ENCODE data around the gene KRT14. TPM values are rescaled to one million over a fixed set of nuclear protein-coding genes. Genes with fewer than 3 reads are reported as not detected.
"Not testable (repeated sequence)": the region's sequence is repeated elsewhere in the genome, so short reads cannot be mapped to it uniquely, and the experiment has no call there.

Gene KRT14
- total RNA-seq, 4 donors from 2014 or later = 2.9 TPM; not detected in 3

GRCh38 chr17:41544935-41545334, 41.8 kb downstream of the KRT14 start:
- Histone ChIP-seq H3K36me3 (no peaks in the 10 kb centered on the region), H3K27me3 (no peaks in the 10 kb centered on the region), H3K4me3 (no peak overlapping the region), H3K4me1 (peaks cover 17 to 24% (median 20%) of the 10 kb centered on the region in 4 donors), H3K9me3 (peaks cover 0 to 9% (median 3%) of the 10 kb centered on the region in 4 donors), H3K27ac (replicated peaks in 1 of 4) (no peak overlapping the region)
- DNase-seq (ENCODE audit: extremely low spot score) = no peak
- WGBS = 100% methylated on average over 5 of the region's 5 CpGs
- TF ChIP-seq CTCF (IDR thresholded peaks at IDR 0.05) (no peak), POLR2A (IDR thresholded peaks at IDR 0.05; ENCODE audit: low read depth) (no peak), POLR2AphosphoS5 (IDR thresholded peaks at IDR 0.05) (no peak), EP300 (IDR thresholded peaks at IDR 0.05) (no peak)
- intact Hi-C loops (cut with DNase I) = loop anchor here (5.0 kb wide), 2 partner anchors 117 to 688 kb away; no protein-coding TSS in a partner anchor

- Histone ChIP-seq H3K4me3 (no peak overlapping the region), H3K36me3 (no peaks in the 10 kb centered on the region), H3K27ac (replicated peaks in 1 of 4) (no peak overlapping the region), H3K4me1 (peaks cover 17 to 20% (median 19%) of the 10 kb centered on the region in 4 donors), H3K9me3 (peaks cover 0 to 9% (median 3%) of the 10 kb centered on the region in 4 donors), H3K27me3 (no peaks in the 10 kb centered on the region)
- WGBS = 58% methylated on average over 5 of the region's 5 CpGs
- intact Hi-C loops (cut with DNase I) = no loop called here
- DNase-seq (ENCODE audit: extremely low spot score) = no peak
- no peak for TF ChIP-seq EP300 (IDR thresholded peaks at IDR 0.05)
- TF ChIP-seq POLR2AphosphoS5 (IDR thresholded peaks at IDR 0.05) = no peak
- TF ChIP-seq CTCF (IDR thresholded peaks at IDR 0.05) = no peak
- no peak for TF ChIP-seq POLR2A (IDR thresholded peaks at IDR 0.05; ENCODE audit: low read depth)
These were observed 42.2 kb downstream of the KRT14 start for GRCh38 chr17:41544491-41544892.

GRCh38 chr17:41542786-41543185, 43.9 kb downstream of the KRT14 start:
- DNase-seq (ENCODE audit: extremely low spot score); intact Hi-C loops (cut with DNase I): not testable (repeated sequence)
- WGBS = 90% methylated on average over 10 of the region's 10 CpGs

GRCh38 chr17:41542357-41542756, 44.3 kb downstream of the KRT14 start:
- TF ChIP-seq POLR2AphosphoS5 (IDR thresholded peaks at IDR 0.05) (no peak), EP300 (IDR thresholded peaks at IDR 0.05) (no peak), POLR2A (IDR thresholded peaks at IDR 0.05; ENCODE audit: low read depth) (no peak), CTCF (IDR thresholded peaks at IDR 0.05) (no peak)
- H3K27me3 ChIP-seq = no peaks in the 10 kb centered on the region
- intact Hi-C loops (cut with DNase I) = no loop called here
- H3K4me3 ChIP-seq = no peak overlapping the region
- H3K9me3 ChIP-seq = peaks cover 0 to 9% (median 3%) of the 10 kb centered on the region in 4 donors
- 90% methylated on average over 2 of the region's 2 CpGs for WGBS
- no peak overlapping the region for H3K27ac ChIP-seq (replicated peaks in 1 of 4)
- no peaks in the 10 kb centered on the region for H3K4me1 ChIP-seq
- H3K36me3 ChIP-seq = no peaks in the 10 kb centered on the region
- no peak for DNase-seq (ENCODE audit: extremely low spot score)

More at GRCh38 chr17:41542786-41543185, 43.9 kb downstream of the KRT14 start:
- not testable (repeated sequence) for H3K36me3 ChIP-seq; H3K27ac ChIP-seq (replicated peaks in 1 of 4); H3K4me3 ChIP-seq; H3K9me3 ChIP-seq; H3K4me1 ChIP-seq; H3K27me3 ChIP-seq

- H3K36me3 ChIP-seq = no peaks in the 10 kb centered on the region
- no peak overlapping the region for H3K27ac ChIP-seq (replicated peaks in 1 of 4)
- intact Hi-C loops (cut with DNase I) = no loop called here
- WGBS = 89% methylated on average over 9 of the region's 10 CpGs
- no peaks in the 10 kb centered on the region for H3K9me3 ChIP-seq
- no peak for DNase-seq (ENCODE audit: extremely low spot score)
- H3K27me3 ChIP-seq = peaks cover 0 to 4% (median 0%) of the 10 kb centered on the region in 4 donors
- H3K4me1 ChIP-seq = no peaks in the 10 kb centered on the region
- TF ChIP-seq POLR2A (IDR thresholded peaks at IDR 0.05; ENCODE audit: low read depth) = no peak
- no peak for TF ChIP-seq CTCF (IDR thresholded peaks at IDR 0.05)
- TF ChIP-seq POLR2AphosphoS5 (IDR thresholded peaks at IDR 0.05) = no peak
- no peak for TF ChIP-seq EP300 (IDR thresholded peaks at IDR 0.05)
- no peak overlapping the region for H3K4me3 ChIP-seq
These were observed 45.6 kb downstream of the KRT14 start for GRCh38 chr17:41540921-41541625.
